ENCODE measurements around the gene GNMT. TPM values are rescaled to one million over a fixed set of nuclear protein-coding genes. Genes with fewer than 3 reads are reported as not detected.
A peak's percentile ranks its signal among the peaks of the same experiment; 100 is the strongest.

Gene GNMT
- total and polyA plus RNA-seq, 2 of the 8 experiments (the other 6 are each of a cell fraction or from before 2014, with no cell fraction given): 1.8 to 3.4 TPM

DNA sequence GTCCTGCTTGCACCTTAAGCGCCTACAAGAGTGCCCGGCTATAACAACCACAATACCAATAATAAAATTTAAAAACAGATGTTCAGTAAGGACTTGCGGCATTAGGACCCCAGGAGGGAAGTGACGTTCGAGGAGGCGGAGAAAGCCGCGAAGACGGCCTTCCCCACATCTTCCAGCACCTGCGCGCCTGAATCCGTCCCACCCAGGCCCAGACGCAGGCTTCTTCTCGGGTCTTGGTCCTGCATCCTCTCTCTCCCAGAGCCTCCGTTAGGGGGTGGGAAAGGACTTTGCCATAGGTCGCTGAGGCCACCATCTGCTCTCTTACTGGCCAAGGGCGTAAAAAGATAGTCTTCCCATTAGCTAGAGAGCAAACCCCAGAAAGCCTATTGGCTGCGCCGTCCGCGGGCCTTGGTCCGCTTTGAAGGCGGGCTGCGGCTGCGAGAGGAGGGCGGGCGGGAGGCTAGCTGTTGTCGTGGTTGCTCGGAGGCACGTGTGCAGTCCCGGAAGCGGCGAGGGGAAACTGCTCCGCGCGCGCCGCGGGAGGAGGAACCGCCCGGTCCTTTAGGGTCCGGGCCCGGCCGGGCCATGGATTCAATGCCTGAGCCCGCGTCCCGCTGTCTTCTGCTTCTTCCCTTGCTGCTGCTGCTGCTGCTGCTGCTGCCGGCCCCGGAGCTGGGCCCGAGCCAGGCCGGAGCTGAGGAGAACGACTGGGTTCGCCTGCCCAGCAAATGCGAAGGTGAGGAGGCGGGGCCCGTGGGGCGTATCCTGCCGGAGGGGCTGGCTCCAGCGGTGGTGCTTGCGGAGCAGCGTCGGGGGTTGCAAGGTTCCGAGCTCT is 31.4 kb upstream of the GNMT start, which contains the start of gene CNPY3:
TSS of gene CNPY3 (plus strand) at position 495 of the 835 bp plus-strand sequence. CDS start at position 586, 91 bp downstream.
- Histone ChIP-seq H3K27ac (ENCODE audit: low read depth, low read length) (peak within 1 kb of the TSS; percentile 76), H2AFZ (ENCODE audit: low read length) (0 out of 2 replicates have a peak within 1 kb of the TSS, but pooled peaks have one; percentile 4), H3K18ac (ENCODE audit: extremely low read depth, low read length) (peak within 1 kb of the TSS; percentile 84), H2BK20ac (ENCODE audit: low read length) (no peak within 1 kb of the TSS), H3K36me3 (ENCODE audit: control insufficient read depth in 2 of 4, insufficient read depth in 4 of 4, low read length in 3 of 4) (peaks cover 0 to 11% (median 3%) of the 10 kb centered on the region in 4 experiments; a peak in 7 of 8 replicates), H2BK15ac (ENCODE audit: low read length) (0 out of 2 replicates have a peak within 1 kb of the TSS, but pooled peaks have one; percentile 5), H3K56ac (replicated peaks; ENCODE audit: insufficient read length, low read depth, low read length) (peak within 1 kb of the TSS; percentile 88), H3K14ac (ENCODE audit: insufficient read length) (no peak within 1 kb of the TSS), H3K79me1 (ENCODE audit: low read depth, low read length) (peaks cover 10% of the 10 kb centered on the region; the same call in 1 of the 2 replicates), H2AK5ac (ENCODE audit: low read depth, low read length) (peak within 1 kb of the TSS; percentile 33; the same call in 1 of the 2 replicates), H3K23ac (ENCODE audit: insufficient read length) (no peak within 1 kb of the TSS), H3K27me3 (replicated peaks in 1 of 4; ENCODE audit: control insufficient read depth in 3 of 4, extremely low read depth in 1 of 4, insufficient read depth in 3 of 4, low read length in 3 of 4) (no peaks in the 10 kb centered on the region), H3K23me2 (ENCODE audit: low read depth, low read length) (peaks cover 8% of the 10 kb centered on the region), H4K20me1 (replicated peaks in 1 of 2; ENCODE audit: control insufficient read depth in 1 of 2, insufficient read depth in 2 of 2, low read length in 2 of 2) (peaks cover 0 to 3% of the 10 kb centered on the region in 2 experiments), H4K5ac (ENCODE audit: insufficient read length, low read depth, low read length) (peak within 1 kb of the TSS; percentile 67), H3K79me2 (ENCODE audit: control insufficient read depth in 1 of 2, insufficient read depth in 2 of 2, low read length in 2 of 2) (peaks cover 0 to 39% of the 10 kb centered on the region in 2 experiments; a peak in 3 of 4 replicates), H4K91ac (replicated peaks; ENCODE audit: insufficient read length, low read length) (peak within 1 kb of the TSS; percentile 46), H2BK5ac (ENCODE audit: low read depth, low read length) (peak within 1 kb of the TSS; percentile 96), H3K4me1 (replicated peaks in 1 of 4; ENCODE audit: control insufficient read depth in 3 of 4, insufficient read depth in 4 of 4, low read length in 3 of 4) (peaks cover 0 to 10% (median 3%) of the 10 kb centered on the region in 4 experiments; a peak in 4 of 7 replicates), H3K4ac (replicated peaks; ENCODE audit: insufficient read length, low read depth, low read length) (peak within 1 kb of the TSS; percentile 97), H2BK12ac (ENCODE audit: low read depth, low read length) (peak within 1 kb of the TSS; percentile 33; the same call in 1 of the 2 replicates), H4K8ac (ENCODE audit: extremely low read depth, insufficient read depth, low read length) (peak within 1 kb of the TSS; percentile 87; the same call in 1 of the 2 replicates), H3K4me2 (ENCODE audit: insufficient read depth in 1 of 2, low read depth in 2 of 2, low read length in 2 of 2) (peak within 1 kb of the TSS; percentile 78 to 98), H3K4me3 (ENCODE audit: extremely low read depth in 1 of 4, insufficient read depth in 2 of 4, low read depth in 3 of 4, low read length in 4 of 4) (peak within 1 kb of the TSS; percentile 61 to 82 (median 75)), H3K9me3 (ENCODE audit: insufficient read depth in 2 of 2, low read depth in 1 of 2, low read length in 1 of 2) (no peaks in the 10 kb centered on the region), H3K9ac (replicated peaks in 1 of 4; ENCODE audit: extremely low read depth in 1 of 4, low read depth in 3 of 4, low read length in 3 of 4) (peak within 1 kb of the TSS; percentile 73 to 87 (median 82)), H2BK120ac (replicated peaks; ENCODE audit: low read depth, low read length) (peak within 1 kb of the TSS; percentile 26)
- CTCF ChIA-PET (ENCODE audit: partially characterized antibody): interaction anchor here (1.0 to 2.9 kb wide), 8 partner anchors 17 to 84 kb away, joined by 3 to 21 read pairs (median 6); partner anchors contain the start of gene GNMT
- DNase-seq (ENCODE audit: low read depth in 1 of 2, low spot score in 2 of 2) (peak; percentile 91 to 95), FAIRE-seq (peak; percentile 70)
- POLR2A ChIA-PET (ENCODE audit: partially characterized antibody): interaction anchor here (0.5 to 6.7 kb wide), 38 partner anchors 9 to 463 kb away, joined by 3 to 81 read pairs (median 4); partner anchors contain the start of genes CUL7, GNMT, KLC4 and KLHDC3
- 2% methylated on average over 30 of the region's 63 CpGs; no CpG with 5 or more reads in 1 of the 2 experiments for WGBS, 2 experiments (ENCODE audit: extremely low coverage in 1 of 2, insufficient coverage in 1 of 2, insufficient read length in 1 of 2, insufficient replicate concordance in 2 of 2, low coverage in 1 of 2, low lambda C conversion rate in 2 of 2, missing lambda C conversion rate in 1 of 2)
- TF ChIP-seq CREB1 (IDR thresholded peaks at IDR 0.05): peak; percentile 68
- TF ChIP-seq HDAC2 (IDR thresholded peaks at IDR 0.05; ENCODE audit: borderline replicate concordance in 1 of 2, low read depth in 2 of 2, low read length in 2 of 2): 0 out of 4 replicates have a peak, but pooled peaks of 1 of the 2 experiments have one; percentile 30
- TF ChIP-seq TAF7 (optimal IDR thresholded peaks at IDR 0.05; ENCODE audit: borderline replicate concordance, low read depth, low read length): peak; percentile 34
- TF ChIP-seq, protein P1, sequence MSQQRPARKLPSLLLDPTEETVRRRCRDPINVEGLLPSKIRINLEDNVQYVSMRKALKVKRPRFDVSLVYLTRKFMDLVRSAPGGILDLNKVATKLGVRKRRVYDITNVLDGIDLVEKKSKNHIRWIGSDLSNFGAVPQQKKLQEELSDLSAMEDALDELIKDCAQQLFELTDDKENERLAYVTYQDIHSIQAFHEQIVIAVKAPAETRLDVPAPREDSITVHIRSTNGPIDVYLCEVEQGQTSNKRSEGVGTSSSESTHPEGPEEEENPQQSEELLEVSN (IDR thresholded peaks at IDR 0.05): peak; percentile 99
- TF ChIP-seq GTF2F1 (IDR thresholded peaks at IDR 0.05; ENCODE audit: borderline replicate concordance, low read depth, low read length): no peak; the same call in 1 of the 2 replicates
- peak; percentile 77 for TF ChIP-seq TAF1 (IDR thresholded peaks at IDR 0.05; ENCODE audit: low read depth, low read length)
- peak; percentile 70 for TF ChIP-seq TBP (IDR thresholded peaks at IDR 0.05; ENCODE audit: low read depth, low read length)
- no peak for TF ChIP-seq EZH2 (IDR thresholded peaks at IDR 0.05; ENCODE audit: low read depth, low read length, severe bottlenecking)
- 0 out of 2 replicates have a peak, but pooled peaks have one; percentile 83 for TF ChIP-seq RBBP5 (IDR thresholded peaks at IDR 0.05; ENCODE audit: borderline replicate concordance, low read depth, low read length)

All from H1 (cell line).